SK-N-MC (cell line): Measurements from ENCODE around the gene TJP1.
"Not testable (repeated sequence)": the region's sequence is repeated elsewhere in the genome, so short reads cannot be mapped to it uniquely, and the experiment has no call there.

Experiments used
- DNase-seq: peaks from one replicate; pipeline ENCODE4 v3.0.0-alpha.2; 2011; ENCODE audit warnings: low read depth, low spot score
- H3K27ac ChIP-seq: fragments of 200-600 bp; sonication (generic); 2 replicates; pipeline ENCODE4 v1.5.1; 2016; ENCODE audit warnings: mixed run types
- H3K36me3 ChIP-seq: fragments of 200-600 bp; sonication (generic); 2 replicates; pipeline ENCODE4 v1.6.1; 2017; ENCODE audit warnings: antibody characterized with exemption, low read length, mixed read lengths; ENCODE audit not compliant: insufficient read depth
- H3K4me3 ChIP-seq: fragments of 200-600 bp; sonication (generic); 2 replicates; pipeline ENCODE4 v1.5.1; 2016
- H3K9ac ChIP-seq: fragments of 200-600 bp; sonication (generic); 2 replicates; pipeline ENCODE4 v1.8.0; 2017; ENCODE audit warnings: mixed run types, mixed read lengths; ENCODE audit not compliant: insufficient read length
- H3K9me3 ChIP-seq: fragments of 200-600 bp; sonication (generic); 2 replicates; pipeline ENCODE4 v1.6.1; 2017; ENCODE audit warnings: low read depth, mild to moderate bottlenecking, antibody characterized with exemption, low read length, moderate library complexity, mixed read lengths
- EZH2 ChIP-seq: fragments of 200-600 bp; sonication (generic); IDR thresholded peaks from one replicate; pipeline ENCODE4 v1.6.1; 2017; ENCODE audit warnings: antibody characterized with exemption
- FOXP2 ChIP-seq: optimal IDR thresholded peaks from 2 replicates; pipeline ENCODE3; 2011; ENCODE audit warnings: mild to moderate bottlenecking, moderate library complexity; ENCODE audit not compliant: insufficient read depth; ENCODE audit errors: extremely low read length, control extremely low read depth
- POLR2AphosphoS5 ChIP-seq: IDR thresholded peaks from 2 replicates; pipeline ENCODE4 v1.6.1; 2012; ENCODE audit warnings: mild to moderate bottlenecking, low read depth, low read length, borderline replicate concordance

The TJP1 gene

DNA sequence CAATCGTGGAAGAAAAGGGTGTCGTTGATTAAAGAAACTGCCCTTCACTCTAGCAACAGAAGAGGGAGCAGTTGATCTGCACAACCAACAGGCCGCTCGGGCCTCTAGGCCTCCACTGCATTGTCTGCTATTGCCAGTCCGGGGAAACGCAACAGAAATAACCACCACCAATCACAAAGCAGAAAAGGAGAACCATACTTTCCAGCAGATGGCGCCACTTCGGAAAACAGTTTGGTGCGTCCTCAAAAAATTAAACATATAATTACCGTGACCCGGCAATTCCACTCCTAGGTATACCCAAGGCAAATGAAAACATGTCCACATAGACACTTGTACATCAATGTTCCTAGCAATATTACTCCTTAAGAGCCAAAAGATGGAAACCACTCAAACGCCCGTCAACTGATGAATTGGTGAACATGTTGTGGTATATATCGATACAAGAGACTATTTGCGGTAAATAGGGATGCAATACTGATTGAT is 154.1 kb downstream of the TJP1 start:
- H3K9me3 ChIP-seq: no peaks in the 10 kb centered on the region
- H3K4me3 ChIP-seq: no peak overlapping the region
- DNase-seq: peak; percentile 0
- H3K9ac ChIP-seq: no peak overlapping the region
- TF ChIP-seq FOXP2: no peak
- TF ChIP-seq POLR2AphosphoS5: no peak
- TF ChIP-seq EZH2: no peak
- H3K27ac ChIP-seq: no peak overlapping the region
- no peaks in the 10 kb centered on the region for H3K36me3 ChIP-seq

DNA sequence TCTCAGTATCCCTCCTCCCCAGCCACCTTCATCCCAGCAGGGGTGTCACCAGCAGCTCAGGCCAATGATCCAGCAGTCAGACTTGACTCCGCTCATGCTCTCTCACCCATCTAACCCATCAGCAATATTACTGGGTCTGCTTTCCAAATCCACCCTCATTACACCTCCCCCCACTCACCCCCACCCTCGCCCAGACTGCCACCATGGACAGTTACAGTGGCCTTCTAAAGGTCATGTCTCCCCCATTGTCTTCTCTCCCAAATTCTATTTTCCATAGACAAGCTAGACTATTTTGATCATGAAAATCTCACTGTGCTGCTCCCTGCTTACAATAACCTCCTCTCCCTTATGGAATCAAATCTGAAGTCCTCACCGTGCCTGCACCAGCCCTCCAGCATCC is 156.0 kb downstream of the TJP1 start:
- H3K27ac ChIP-seq: no peak overlapping the region
- no peak for DNase-seq
- no peak for TF ChIP-seq POLR2AphosphoS5
- TF ChIP-seq FOXP2: no peak
- TF ChIP-seq EZH2: no peak
- H3K36me3 ChIP-seq: no peaks in the 10 kb centered on the region
- H3K4me3 ChIP-seq: no peak overlapping the region
- H3K9ac ChIP-seq: no peak overlapping the region
- no peaks in the 10 kb centered on the region for H3K9me3 ChIP-seq

DNA sequence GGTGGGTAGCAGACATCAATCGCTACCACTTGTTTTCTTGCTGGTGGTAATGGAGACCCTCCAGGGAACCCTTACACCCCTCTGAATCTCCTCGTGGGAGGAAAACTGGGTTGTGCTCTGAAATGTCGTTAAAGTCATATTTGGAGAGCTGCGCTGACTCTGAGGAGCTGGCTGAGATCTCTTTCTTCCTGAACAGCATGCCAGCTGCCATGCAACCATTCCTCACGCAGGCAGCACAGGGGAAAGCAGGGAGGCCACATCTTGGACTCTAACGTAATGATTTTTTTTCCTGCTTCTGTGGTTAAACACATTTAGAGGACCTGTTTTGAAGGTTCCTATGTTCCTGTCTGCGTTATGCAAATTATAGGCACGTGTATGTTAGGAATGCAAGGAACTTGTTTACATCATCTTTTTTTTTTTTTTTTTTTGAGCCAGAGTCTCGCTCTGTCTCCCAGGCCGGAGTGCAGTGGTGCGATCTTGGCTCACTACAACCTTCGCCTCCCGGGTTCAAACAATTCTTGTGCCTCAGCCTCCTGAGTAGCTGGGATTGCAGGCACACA is 156.7 kb downstream of the TJP1 start:
- no peaks in the 10 kb centered on the region for H3K9me3 ChIP-seq
- no peaks in the 10 kb centered on the region for H3K36me3 ChIP-seq
- no peak for TF ChIP-seq POLR2AphosphoS5
- no peak for TF ChIP-seq FOXP2
- no peak for TF ChIP-seq EZH2

DNA sequence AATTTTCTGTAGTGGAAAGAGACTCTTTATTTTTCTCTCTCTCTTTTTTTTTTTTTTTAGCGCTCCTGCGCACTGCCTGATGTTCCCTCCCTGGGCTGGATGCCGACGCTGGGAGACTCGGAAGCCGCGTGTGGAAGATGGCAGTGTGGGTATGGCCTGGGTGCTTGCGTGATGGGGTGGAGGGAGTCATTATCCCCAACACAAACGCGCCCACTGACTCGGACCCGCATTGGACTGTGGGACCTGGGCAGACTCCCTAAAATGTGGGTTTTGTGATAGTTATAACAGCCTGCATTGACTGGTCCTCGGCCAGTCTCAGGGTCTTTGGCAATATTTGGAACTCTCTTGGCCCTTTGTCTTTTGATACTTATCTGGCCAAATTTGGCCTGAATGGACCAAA is 157.9 kb downstream of the TJP1 start:
- Histone ChIP-seq H3K9me3 (no peaks in the 10 kb centered on the region), H3K36me3 (no peaks in the 10 kb centered on the region), H3K9ac (no peak overlapping the region), H3K4me3 (no peak overlapping the region), H3K27ac (no peak overlapping the region)
- DNase-seq: no peak
- TF ChIP-seq FOXP2: no peak
- TF ChIP-seq EZH2: no peak
- no peak for TF ChIP-seq POLR2AphosphoS5

More for the DNA sequence above, 156.7 kb downstream of the TJP1 start:
- Histone ChIP-seq H3K4me3 (no peak overlapping the region), H3K9ac (no peak overlapping the region), H3K27ac (no peak overlapping the region)
- DNase-seq: no peak

DNA sequence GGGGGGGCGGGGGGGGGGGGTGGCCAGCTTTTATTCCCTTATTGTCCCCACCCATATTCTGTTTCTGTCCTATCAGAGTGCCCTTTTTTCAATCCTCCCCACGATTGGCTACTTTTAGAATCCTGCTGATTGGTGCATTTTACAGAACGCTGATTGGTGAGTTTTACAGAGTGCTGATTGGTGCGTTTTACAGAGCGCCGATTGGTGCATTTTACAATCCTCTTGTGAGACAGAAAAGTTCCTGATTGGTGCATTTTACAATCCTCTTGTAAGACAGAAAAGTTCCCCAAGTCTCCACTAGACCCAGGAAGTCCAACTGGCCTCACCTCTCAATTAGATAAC is 164.8 kb downstream of the TJP1 start:
- H3K36me3 ChIP-seq, H3K9ac ChIP-seq, H3K9me3 ChIP-seq, H3K27ac ChIP-seq, H3K4me3 ChIP-seq, DNase-seq: not testable (repeated sequence)

DNA sequence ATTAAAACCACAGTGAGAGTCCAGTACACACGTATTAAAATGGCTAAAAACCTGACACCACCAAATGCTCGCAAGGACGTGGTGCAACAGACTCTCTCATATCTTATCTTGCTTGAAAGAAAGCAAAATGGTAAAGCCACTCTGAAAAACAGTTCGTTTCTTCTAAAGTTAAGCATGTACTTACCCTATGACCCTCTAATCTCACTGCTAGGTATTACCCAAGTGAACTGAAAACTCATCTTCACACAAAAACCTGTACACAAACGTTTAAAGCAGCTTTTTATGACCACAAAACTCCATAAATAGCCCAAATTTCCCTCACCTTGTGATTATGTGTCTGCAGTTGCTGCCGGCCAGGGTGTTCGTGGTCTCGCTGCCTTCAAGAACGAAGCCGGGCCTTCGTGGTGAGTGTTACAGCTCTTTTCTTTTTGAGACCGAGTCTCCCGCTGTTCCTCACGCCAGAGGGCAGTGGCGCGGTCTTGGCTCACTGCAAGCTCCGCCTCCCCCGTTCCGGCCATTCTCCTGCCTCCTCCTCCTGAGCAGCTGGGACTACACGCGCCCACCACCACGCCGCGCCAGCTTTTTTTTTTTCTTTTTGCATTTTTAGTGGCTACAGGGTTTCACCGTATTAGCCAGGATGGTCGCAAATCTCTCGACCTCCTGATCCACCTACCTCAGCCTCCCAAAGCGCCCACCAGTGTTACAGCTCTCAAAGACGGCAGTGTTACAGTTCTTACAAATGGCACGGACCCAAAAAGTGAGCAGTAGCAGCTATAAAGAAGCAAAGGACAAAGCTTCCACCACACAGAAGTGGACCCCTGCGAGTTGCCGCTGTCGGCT is 165.4 kb downstream of the TJP1 start:
- no peak overlapping the region for H3K9ac ChIP-seq
- TF ChIP-seq POLR2AphosphoS5 (no peak), EZH2 (no peak), FOXP2 (no peak)
- no peak for DNase-seq

DNA sequence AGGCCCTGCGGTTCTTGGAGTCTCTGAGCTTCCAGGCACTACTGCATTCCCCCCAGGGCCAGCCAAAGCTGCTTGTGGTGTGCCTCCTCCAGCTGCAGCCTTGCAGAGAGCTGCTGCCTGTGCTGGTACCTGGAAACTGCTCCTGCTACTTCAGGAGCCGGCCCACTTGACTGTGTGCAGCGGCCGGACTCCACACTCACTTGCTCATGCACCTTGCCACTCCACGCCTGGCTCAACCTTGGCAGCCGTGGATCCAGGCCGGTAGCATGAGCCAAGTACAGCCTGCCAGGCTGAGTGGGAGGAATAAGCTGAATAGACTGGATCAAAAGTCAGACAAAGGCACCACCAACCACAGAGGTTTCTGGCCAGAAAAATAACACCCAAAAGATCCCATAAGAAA is 169.7 kb downstream of the TJP1 start:
- TF ChIP-seq POLR2AphosphoS5: no peak
- TF ChIP-seq FOXP2: no peak
- TF ChIP-seq EZH2: no peak
- Histone ChIP-seq H3K36me3 (no peaks in the 10 kb centered on the region), H3K9me3 (no peaks in the 10 kb centered on the region), H3K9ac (no peak overlapping the region), H3K4me3 (no peak overlapping the region), H3K27ac (no peak overlapping the region)
- DNase-seq: no peak

More for the DNA sequence above, 165.4 kb downstream of the TJP1 start:
- Histone ChIP-seq H3K4me3 (no peak overlapping the region), H3K27ac (no peak overlapping the region), H3K9me3 (no peaks in the 10 kb centered on the region), H3K36me3 (no peaks in the 10 kb centered on the region)

DNA sequence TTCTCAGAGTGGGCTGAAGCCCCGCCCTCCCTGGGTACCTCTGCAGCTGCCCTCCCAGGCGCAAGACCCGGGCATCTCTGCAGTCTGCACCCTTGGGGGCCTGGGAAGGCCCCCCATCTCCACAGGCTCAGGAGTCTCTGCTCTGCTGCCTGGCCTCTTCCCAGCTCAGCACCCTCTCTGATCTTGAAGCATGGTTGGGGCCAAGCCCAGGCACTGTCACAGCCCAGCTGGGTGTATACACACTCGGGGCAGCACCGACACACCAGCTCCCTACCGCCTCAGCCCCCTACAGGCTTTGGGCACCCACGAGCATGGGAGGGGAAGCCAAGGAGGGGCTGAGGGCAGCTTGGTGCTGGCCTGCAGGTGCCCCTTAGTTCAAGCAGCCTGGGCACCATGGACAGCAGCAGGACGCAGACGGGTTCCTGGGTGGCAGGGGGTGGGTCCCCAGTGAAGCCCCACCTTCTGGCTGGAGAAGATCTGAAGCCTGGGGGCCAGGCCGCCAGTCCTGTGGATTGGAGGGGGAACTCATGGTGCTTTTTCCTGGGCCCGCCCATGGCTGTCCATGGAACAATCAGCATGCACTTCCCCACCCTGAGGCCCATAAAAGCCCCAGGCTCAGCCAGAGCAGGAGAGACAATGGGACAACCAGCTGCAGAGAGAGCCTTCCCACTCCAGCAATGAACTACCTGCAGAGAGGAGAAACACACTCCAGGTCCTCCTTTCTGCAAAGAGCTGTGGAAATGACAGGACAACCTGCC is 170.6 kb downstream of the TJP1 start:
- H3K9ac ChIP-seq: no peak overlapping the region

More for the DNA sequence above, 170.6 kb downstream of the TJP1 start:
- no peak for TF ChIP-seq FOXP2
- no peak for TF ChIP-seq EZH2
- no peak for TF ChIP-seq POLR2AphosphoS5
- Histone ChIP-seq H3K9me3 (no peaks in the 10 kb centered on the region), H3K4me3 (no peak overlapping the region), H3K36me3 (no peaks in the 10 kb centered on the region), H3K27ac (no peak overlapping the region)
- no peak for DNase-seq
